Measurements from ENCODE around the gene QKI.

DNA sequence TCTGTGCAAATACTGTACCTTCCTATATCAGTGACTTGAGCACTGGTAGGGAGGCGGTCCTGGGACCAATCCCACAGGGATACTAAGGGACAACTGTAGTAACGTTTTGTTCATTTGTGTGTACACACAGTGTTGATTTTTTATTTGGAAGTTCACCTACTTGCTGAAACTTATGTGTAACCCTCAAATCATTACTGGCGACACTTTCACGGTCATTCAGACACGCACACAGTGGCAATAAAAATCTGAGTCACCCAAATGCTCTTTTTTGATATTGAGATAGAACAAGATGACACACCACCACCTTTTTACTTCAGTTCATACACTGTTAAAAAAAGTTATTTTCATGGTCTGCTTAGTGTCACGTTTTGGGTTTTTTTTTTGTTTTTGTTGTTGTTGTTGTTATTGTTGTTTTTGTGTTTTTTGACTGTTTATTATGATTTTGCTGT lies 79.8 kb downstream of the QKI start:
- TF ChIP-seq EZH2 (IDR thresholded peaks at IDR 0.05; ENCODE audit: borderline replicate concordance, low read depth, low read length, severe bottlenecking) (no peak), POLR2AphosphoS5 (IDR thresholded peaks at IDR 0.05; ENCODE audit: insufficient read depth, low read depth, low read length) (no peak), JUN (IDR thresholded peaks at IDR 0.05; ENCODE audit: borderline replicate concordance, insufficient read depth, insufficient read length, low read depth) (no peak), POLR2A (IDR thresholded peaks at IDR 0.05; ENCODE audit: low read depth, low read length) (no peak)
- TF ChIP-seq, protein P1, sequence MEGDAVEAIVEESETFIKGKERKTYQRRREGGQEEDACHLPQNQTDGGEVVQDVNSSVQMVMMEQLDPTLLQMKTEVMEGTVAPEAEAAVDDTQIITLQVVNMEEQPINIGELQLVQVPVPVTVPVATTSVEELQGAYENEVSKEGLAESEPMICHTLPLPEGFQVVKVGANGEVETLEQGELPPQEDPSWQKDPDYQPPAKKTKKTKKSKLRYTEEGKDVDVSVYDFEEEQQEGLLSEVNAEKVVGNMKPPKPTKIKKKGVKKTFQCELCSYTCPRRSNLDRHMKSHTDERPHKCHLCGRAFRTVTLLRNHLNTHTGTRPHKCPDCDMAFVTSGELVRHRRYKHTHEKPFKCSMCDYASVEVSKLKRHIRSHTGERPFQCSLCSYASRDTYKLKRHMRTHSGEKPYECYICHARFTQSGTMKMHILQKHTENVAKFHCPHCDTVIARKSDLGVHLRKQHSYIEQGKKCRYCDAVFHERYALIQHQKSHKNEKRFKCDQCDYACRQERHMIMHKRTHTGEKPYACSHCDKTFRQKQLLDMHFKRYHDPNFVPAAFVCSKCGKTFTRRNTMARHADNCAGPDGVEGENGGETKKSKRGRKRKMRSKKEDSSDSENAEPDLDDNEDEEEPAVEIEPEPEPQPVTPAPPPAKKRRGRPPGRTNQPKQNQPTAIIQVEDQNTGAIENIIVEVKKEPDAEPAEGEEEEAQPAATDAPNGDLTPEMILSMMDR (IDR thresholded peaks at IDR 0.05; ENCODE audit: extremely low read depth in 1 of 2, insufficient read depth in 1 of 2, low read depth in 1 of 2, low read length in 2 of 2) = no peak

Measured in endothelial cell of umbilical vein (primary cell).